RWPE1 (cell line): Measurements from ENCODE around the gene FAM228A.

Source experiments
- CTCF ChIA-PET: fragments of 350-600 bp; sonication (Branson Sonifier 250); formaldehyde crosslinking; extraction: SDS; loops from one replicate; lab custom pipeline; 2021; lab: Yijun Ruan, JAX
- POLR2A ChIA-PET: fragments of 400-600 bp; formaldehyde crosslinking; extraction: SDS; loops from one replicate; lab custom pipeline; 2020; ENCODE audit warnings: antibody characterized with exemption; ENCODE audit not compliant: low non-redundant PET; lab: Yijun Ruan, JAX
- DNase-seq: peaks from one replicate; pipeline ENCODE4 v3.0.0; 2012; ENCODE audit warnings: low spot score
- H3K27ac ChIP-seq: fragments of 450-650 bp; 2 replicates; pipeline ENCODE4 v1.5.1; 2017
- TF ChIP-seq, protein P1 (sequence below): fragments of 450-650 bp; conservative IDR thresholded peaks from 2 replicates; pipeline ENCODE4 v1.5.1; 2017; ENCODE audit warnings: low read depth, mild to moderate bottlenecking

Gene FAM228A

DNA sequence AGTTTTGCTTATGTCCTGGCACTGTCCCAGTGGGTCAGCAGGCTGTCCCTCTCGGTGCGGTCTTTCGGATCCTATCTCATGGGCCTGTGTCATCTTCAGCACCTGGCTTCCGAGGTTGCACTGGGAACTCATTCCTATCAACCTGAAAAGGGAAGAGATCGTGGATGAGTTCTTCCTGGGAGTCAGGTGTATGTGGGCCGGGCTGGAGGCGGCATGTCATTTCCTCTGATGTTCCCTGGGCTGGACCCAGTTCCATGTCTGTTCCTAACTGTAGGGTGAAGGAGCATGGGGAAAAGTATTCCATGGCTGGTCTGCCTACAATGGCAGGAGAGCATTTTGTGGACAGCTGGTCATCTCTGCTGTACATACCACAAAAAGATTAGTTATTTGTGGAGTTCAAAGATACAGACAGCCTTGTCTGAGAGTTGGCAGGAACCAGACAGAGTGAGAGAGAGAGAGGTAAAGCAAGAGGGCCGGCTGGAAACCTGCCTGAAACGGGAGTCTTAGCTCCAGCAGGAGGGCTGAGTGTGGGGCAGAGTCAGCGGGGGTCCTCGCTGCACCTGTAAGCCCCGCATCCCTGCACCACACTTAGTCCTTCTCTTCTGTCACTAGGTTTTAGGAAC lies 25.2 kb downstream of the FAM228A start:
- TF ChIP-seq, protein P1, sequence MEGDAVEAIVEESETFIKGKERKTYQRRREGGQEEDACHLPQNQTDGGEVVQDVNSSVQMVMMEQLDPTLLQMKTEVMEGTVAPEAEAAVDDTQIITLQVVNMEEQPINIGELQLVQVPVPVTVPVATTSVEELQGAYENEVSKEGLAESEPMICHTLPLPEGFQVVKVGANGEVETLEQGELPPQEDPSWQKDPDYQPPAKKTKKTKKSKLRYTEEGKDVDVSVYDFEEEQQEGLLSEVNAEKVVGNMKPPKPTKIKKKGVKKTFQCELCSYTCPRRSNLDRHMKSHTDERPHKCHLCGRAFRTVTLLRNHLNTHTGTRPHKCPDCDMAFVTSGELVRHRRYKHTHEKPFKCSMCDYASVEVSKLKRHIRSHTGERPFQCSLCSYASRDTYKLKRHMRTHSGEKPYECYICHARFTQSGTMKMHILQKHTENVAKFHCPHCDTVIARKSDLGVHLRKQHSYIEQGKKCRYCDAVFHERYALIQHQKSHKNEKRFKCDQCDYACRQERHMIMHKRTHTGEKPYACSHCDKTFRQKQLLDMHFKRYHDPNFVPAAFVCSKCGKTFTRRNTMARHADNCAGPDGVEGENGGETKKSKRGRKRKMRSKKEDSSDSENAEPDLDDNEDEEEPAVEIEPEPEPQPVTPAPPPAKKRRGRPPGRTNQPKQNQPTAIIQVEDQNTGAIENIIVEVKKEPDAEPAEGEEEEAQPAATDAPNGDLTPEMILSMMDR, result no peak
- ChIA-PET CTCF (no interaction called here), POLR2A (no interaction called here)
- no peak overlapping the region for H3K27ac ChIP-seq
- DNase-seq, result no peak

DNA sequence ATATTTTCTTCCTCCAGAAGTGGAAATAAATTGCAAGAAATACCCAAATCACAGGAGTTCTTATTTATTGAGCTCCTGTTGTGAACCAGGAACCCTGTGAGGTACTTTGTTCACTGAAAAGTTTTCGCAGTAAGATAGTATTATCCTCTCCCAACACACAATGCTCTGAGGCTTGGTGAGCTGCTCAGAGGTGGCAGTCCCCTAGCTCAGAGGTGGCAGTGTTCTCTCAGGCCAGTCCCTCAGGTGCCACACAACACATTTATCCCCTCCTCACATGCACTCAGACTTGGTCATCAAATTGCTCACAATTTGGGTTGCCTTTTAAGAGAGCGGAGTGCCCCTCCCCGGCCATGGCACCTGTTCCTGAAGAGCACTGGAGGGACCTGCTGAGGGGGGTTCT lies 25.9 kb downstream of the FAM228A start:
- TF ChIP-seq, protein P1, result no peak
- ChIA-PET POLR2A (interaction anchor here (0.6 kb wide), 1 partner anchor 117 kb away, joined by 3 read pairs; no protein-coding TSS in a partner anchor), CTCF (no interaction called here)
- H3K27ac ChIP-seq, result no peak overlapping the region
- no peak for DNase-seq

DNA sequence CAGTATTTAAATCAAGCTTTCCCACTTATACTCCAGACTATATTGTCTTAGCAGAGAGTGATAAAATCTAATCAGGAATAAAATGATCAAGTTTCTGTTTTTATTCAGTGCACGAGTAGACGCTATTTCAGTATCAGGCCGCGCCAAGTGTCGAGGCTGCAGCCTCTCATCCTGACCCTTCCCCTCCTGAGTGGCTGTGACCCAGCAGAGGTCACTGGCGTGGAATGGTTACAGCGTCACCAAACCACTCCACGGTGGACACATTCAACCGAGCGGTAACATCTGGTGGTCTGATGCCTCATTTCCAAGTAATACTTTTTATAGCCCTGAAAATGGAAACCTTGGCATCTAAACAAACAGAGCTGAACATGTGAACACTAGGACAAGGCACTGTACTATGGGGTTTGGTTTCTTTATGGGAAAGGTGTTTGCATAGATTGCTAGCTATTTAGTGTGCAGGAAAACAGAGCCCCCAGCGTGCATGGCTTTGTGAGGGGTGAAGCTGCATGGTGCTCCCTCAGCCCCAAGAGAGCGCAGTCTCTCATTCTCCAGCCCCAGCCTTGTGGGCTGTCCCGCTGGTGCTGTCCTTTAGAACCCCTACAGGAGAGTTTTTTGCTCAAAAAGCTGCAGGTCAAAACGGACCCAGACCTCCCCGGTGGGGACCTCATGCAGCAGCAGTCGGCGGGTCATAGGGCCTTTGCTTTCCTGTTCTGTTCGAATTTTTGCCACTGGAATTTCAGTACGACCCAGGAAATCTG lies 28.4 kb downstream of the FAM228A start:
- TF ChIP-seq, protein P1, result no peak
- H3K27ac ChIP-seq, result no peak overlapping the region
- DNase-seq, result no peak
- ChIA-PET CTCF (no interaction called here), POLR2A (no interaction called here)

DNA sequence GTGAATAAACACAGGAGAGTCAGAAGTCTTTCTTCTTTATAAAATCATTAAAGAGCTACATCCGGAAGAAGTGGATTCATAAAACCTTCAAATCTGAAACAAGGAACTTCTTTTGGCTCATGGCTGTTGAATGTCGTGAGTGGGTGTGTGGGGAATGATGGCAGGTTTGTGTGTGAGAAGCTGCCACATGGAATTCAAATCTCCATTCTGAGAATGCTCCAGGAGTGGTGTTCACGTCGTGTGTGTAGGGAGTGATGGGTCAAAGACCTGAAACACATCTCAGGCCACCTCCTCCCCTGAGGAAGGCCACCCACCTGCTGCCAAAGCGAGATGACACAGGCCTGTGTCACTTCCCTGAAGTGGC lies 28.9 kb downstream of the FAM228A start:
- ChIA-PET POLR2A (no interaction called here), CTCF (no interaction called here)
- no peak overlapping the region for H3K27ac ChIP-seq
- TF ChIP-seq, protein P1, result no peak
- no peak for DNase-seq

DNA sequence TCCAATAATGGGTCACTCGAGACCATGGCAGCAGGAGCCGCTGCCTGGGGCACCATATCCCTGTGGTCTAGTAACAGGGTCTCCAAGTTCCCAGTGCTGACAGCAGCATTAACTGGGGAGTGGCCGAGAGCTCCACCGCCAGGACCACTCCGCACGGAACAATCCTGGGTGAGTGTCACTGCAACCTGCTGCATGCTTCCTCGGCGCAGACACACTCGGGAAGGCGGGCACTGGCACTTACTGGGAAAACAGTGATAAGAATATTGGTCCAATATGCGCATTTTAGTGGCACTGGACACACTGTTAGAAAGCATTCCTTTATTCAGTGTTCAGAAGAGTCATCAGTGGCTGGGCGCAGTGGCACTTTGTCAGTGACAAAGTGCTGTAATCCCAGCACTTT lies 29.7 kb downstream of the FAM228A start:
- TF ChIP-seq, protein P1, result no peak
- no peak overlapping the region for H3K27ac ChIP-seq
- ChIA-PET POLR2A (no interaction called here), CTCF (no interaction called here)
- DNase-seq, result no peak

DNA sequence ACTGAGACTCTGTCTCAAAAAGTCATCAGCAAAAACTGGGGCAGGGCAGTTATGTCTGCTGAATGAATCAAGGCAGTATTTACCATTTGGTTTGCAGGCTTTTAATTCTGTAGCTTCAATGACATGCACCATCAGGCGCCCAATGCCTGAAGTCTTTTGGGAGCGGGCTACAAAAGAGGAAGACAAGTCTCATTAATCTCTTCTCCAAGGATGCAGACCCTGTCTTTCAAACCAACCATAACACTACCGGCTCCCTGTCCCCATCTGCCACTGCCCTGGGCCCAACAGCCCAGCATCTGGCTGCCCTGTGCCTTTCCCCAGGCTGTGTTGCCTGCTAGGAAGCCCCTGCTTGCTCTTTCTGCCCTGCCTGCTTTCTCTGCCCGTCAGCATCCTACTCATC lies 30.3 kb downstream of the FAM228A start:
- ChIA-PET CTCF (no interaction called here), POLR2A (no interaction called here)
- TF ChIP-seq, protein P1, result no peak

More for the DNA sequence above, 30.3 kb downstream of the FAM228A start:
- no peak overlapping the region for H3K27ac ChIP-seq
- no peak for DNase-seq
